ELF-1 (cell line): ENCODE data around the gene INO80.
"Not testable (repeated sequence)": the region's sequence is repeated elsewhere in the genome, so short reads cannot be mapped to it uniquely, and the experiment has no call there.

Experiments
- DNase-seq: peaks from one replicate; pipeline ENCODE4 v3.0.0-alpha.2; 2016; ENCODE audit warnings: low read depth, low spot score

INO80 gene

GRCh38 chr15:41121951-41122350, 5.9 kb upstream of the INO80 start:
- no peak for DNase-seq

DNA sequence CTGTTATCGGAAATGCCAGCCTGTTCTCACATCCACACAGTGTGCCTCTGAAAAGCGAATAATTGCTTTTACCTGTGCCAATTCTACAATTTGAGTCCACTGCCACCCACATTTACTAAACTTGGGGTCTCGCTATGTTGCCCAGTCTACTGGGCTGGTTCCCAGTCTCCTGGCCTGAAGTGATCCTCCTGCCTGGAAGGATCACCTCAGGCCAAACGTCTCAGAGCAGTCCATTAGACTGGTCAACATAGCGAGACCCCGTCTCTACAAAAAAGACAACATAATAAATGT, 827 bp upstream of the INO80 start:
- no peak for DNase-seq

- no peak for DNase-seq
Observed at GRCh38 chr15:41115652-41116115, 396 bp downstream of the INO80 start.

GRCh38 chr15:41115161-41115651, 874 bp downstream of the INO80 start:
- DNase-seq: peak; percentile 59

- DNase-seq: no peak
Observed at GRCh38 chr15:41106947-41107346, 9.1 kb downstream of the INO80 start.

DNA sequence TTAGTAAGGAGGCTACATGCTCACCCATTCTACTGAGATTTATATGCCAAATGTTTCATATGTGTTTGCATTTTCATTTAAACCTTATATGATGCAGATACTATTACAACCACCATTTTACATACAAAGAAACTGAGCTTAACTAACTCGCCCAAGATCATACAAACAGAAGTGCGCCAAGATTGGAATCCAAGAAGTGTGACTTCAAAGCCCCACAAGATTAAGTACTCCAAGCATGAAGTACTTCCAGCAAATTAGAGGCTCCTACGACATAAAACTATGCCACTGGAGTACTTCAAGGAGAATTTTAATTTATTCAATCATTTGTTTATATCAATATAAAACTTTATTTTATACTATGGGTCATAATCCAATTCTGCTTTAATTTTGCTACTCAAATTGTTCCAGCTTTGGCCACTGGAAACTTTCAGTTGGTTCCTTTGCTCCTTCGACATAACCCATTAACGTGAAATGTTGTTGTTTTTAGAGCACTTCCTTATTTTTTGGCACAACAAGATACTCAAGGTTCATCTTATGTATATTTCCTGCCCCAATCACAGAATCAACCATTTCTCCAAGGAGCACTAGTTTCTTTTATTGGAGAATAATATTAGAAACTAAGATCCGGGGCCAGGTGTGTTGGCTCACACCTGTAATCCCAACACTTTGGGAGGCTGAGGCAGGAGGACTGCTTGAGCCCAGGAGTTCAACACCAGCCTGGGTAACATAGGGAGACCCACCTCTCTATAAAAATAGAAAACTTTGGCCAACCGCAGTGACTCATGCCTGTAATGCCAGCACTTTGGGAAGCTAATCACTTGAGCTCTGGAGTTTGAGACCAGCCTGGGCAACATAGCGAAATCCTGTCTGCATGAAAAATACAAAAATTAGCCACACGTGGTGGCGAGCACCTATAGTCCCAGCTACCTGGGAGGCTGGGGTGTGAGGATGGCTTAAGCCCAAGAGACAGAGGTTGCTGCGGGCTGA, 10.4 kb downstream of the INO80 start:
- DNase-seq: no peak

- DNase-seq: no peak
Observed at GRCh38 chr15:41104234-41104633, 11.8 kb downstream of the INO80 start.

DNA sequence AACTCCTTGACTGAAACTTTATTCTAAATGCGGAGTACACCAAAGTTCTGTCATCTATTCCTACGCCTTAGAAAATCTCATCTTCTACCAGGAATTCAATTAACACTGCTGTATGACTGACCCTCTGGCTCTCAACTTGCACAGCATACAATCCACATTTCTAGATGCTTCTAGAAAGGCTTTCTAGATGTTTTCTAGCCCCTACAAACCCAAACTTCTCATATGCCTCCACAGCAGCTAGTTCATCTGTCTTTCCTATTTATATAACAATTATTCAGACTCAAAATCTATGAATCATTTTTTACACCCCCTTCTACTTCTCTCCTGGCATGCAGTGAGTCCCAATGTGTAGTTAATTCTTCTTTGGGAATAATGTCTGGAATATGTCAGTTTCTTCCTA, 13.2 kb downstream of the INO80 start:
- no peak for DNase-seq

- no peak for DNase-seq
Observed at GRCh38 chr15:41096178-41096577, 19.9 kb downstream of the INO80 start.

DNA sequence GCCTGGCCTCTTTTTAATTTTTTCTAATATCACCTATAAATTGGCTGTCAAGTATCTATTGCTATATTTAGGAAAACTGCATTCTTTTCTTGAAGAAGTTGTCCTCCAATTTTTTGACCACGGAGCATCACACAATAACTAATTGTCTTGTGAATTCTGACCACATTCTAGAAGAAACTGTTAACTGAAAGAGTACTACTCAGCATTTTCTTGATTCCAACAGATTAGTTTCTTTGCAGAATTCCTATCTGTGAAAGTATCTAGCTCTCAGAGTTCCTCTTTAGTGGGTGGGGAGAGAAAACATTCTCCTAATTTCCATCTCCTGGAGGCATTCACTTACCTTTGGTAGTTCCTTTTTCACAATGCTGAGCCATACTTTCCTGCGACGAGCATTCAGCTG, 31.1 kb downstream of the INO80 start:
- no peak for DNase-seq

DNA sequence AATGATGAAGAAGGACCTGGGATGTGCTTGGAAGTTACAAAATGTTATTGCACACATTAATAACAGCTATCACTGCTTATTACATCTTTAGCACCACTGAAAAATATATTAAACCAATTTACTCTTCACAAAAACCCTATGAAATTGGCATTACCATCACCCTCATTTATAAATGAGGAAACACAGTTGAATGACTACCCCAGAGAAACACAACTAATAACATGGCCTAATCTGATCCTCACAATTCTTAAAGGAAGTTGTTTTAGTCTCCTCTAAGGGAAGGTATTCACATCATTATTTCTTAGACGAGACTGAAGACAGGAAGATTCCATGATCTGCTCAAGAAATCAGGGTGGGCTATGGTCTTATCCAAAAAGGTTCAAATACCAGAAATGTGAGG, 35.9 kb downstream of the INO80 start:
- DNase-seq: no peak

DNA sequence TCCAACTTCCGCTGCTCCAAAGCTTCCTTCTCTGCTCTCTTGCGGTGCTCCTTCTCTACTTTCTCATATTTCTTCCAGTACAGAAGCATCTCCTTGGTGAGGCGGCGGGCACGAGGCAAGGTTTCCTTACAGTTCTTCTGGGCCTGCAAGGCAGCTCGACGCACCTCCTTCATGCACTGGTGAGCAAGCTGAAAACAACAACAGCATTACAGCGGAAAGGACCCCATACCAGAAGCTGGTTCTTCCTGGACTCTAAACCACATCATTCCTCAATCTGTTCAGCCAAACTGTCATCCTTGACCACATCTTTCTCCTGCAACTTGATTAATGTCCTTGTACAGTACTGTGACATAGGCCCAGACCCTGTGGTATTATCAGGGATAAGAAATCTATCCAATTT, 36.4 kb downstream of the INO80 start:
- no peak for DNase-seq

- DNase-seq: not testable (repeated sequence)
Observed at GRCh38 chr15:41078879-41079278, 37.2 kb downstream of the INO80 start.

DNA sequence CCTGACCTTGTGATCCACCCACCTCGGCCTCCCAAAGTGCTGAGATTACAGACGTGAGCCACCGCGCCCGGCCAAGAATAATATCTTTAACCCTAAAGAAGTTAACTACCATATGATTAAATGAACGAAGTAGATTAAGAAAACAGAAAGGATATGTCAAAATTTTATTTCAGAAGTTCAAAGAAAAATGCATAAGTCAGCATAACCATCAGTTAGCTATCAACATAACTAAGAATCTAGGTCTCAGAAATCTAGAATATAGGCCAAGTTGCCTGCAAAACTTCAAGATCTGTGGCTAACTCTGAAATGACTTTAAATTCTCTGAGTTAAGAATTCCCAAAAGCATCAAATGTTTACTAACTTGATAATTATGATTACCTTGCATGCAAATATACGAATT, 38.0 kb downstream of the INO80 start:
- no peak for DNase-seq

GRCh38 chr15:41073028-41073427, 43.1 kb downstream of the INO80 start:
- DNase-seq: no peak

GRCh38 chr15:41072013-41072412, 44.1 kb downstream of the INO80 start:
- no peak for DNase-seq

GRCh38 chr15:41066516-41066915, 49.6 kb downstream of the INO80 start:
- DNase-seq: no peak

- no peak for DNase-seq
Observed at GRCh38 chr15:41061667-41062066, 54.4 kb downstream of the INO80 start.

GRCh38 chr15:41060505-41060904, 55.6 kb downstream of the INO80 start:
- DNase-seq: no peak

DNA sequence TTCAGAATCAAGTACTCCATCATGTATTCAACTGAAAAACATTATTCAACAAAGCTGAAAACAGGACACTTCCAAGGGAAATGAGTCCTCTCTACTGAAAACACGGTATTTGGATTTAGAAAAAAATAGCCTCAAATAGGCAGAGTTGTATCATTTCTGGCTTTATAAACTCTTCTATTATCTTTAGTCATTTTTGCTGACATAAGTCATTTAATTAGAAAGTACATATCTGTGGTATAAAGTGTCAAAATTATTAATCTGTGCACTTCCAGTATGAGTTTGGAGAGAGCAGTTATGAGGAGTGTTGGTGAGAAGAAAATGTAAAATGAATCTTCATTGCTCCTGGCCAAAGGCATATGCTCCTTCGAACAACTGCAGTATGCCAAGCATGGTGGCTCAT, 59.3 kb downstream of the INO80 start:
- no peak for DNase-seq

- DNase-seq: no peak
Observed at GRCh38 chr15:41055706-41056105, 60.4 kb downstream of the INO80 start.

DNA sequence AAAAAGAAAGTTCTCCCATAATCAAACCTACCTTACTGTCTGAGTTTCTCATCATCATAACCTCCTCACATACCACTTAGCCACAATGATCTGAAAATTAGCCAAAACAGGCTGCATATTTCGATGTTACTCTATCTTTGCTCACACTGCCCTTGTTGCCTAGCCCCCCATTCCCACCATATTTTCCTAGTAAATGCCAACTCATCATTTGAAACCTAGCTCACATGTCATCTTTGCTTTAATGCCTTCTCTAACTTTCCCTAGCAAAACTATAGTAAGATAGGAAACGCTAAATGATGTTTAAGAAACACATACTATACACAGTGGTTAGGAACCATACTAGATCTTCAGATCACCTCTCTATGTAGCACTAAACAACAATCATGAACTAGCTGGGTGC, 64.9 kb downstream of the INO80 start:
- DNase-seq: no peak

GRCh38 chr15:41048852-41049251, 67.2 kb downstream of the INO80 start:
- DNase-seq: no peak
